AG09309 (cell line): ENCODE data around the gene MAP3K4.

ENCODE experiments used
- DNase-seq: peaks from one replicate; pipeline ENCODE4 v3.0.0-alpha.2; 2010; ENCODE audit warnings: low read depth
- H3K4me3 ChIP-seq: 2 replicates; pipeline ENCODE4 v1.5.1; 2011; ENCODE audit warnings: mild to moderate bottlenecking, low read depth, low read length, moderate library complexity; ENCODE audit not compliant: control insufficient read depth
- CTCF ChIP-seq: IDR thresholded peaks from 2 replicates; pipeline ENCODE4 v1.5.1; 2011; ENCODE audit warnings: mild to moderate bottlenecking, low read depth, low read length, inconsistent platforms; ENCODE audit not compliant: insufficient read depth, control insufficient read depth; ENCODE audit errors: missing control alignments

MAP3K4 gene

GRCh38 chr6:161132384-161132783 is 140.8 kb downstream of the MAP3K4 start:
- no peak for TF ChIP-seq CTCF
- no peak overlapping the region for H3K4me3 ChIP-seq
- no peak for DNase-seq

GRCh38 chr6:161133963-161134362 is 142.4 kb downstream of the MAP3K4 start:
- H3K4me3 ChIP-seq = no peak overlapping the region
- DNase-seq = no peak
- no peak for TF ChIP-seq CTCF

GRCh38 chr6:161134550-161135298 is 143.2 kb downstream of the MAP3K4 start:
- DNase-seq = no peak
- TF ChIP-seq CTCF = no peak
- H3K4me3 ChIP-seq = no peak overlapping the region

- H3K4me3 ChIP-seq = no peak overlapping the region
- no peak for TF ChIP-seq CTCF
- no peak for DNase-seq
Observed at GRCh38 chr6:161135695-161136591, 144.4 kb downstream of the MAP3K4 start.

GRCh38 chr6:161136655-161137054 is 145.1 kb downstream of the MAP3K4 start:
- DNase-seq = no peak
- no peak for TF ChIP-seq CTCF
- H3K4me3 ChIP-seq = no peak overlapping the region

- no peak for TF ChIP-seq CTCF
- no peak for DNase-seq
- no peak overlapping the region for H3K4me3 ChIP-seq
Observed at GRCh38 chr6:161137320-161137719, 145.8 kb downstream of the MAP3K4 start.
